Stimulated activated CD4-positive, alpha-beta T cell treated with anti-CD3 and anti-CD28 coated beads, Interleukin-2, amount 100 ng/mL, for 48 hours (primary cell): ENCODE measurements around the gene MPDU1.

Source experiments
- DNase-seq, 2 donors: peaks; one replicate each; pipeline ENCODE4 v3.0.0-alpha.2; 2020

The MPDU1 gene

GRCh38 chr17:7561028-7561575, 22.6 kb upstream of the MPDU1 start:
- peak; percentile 80 to 86 for DNase-seq

DNA sequence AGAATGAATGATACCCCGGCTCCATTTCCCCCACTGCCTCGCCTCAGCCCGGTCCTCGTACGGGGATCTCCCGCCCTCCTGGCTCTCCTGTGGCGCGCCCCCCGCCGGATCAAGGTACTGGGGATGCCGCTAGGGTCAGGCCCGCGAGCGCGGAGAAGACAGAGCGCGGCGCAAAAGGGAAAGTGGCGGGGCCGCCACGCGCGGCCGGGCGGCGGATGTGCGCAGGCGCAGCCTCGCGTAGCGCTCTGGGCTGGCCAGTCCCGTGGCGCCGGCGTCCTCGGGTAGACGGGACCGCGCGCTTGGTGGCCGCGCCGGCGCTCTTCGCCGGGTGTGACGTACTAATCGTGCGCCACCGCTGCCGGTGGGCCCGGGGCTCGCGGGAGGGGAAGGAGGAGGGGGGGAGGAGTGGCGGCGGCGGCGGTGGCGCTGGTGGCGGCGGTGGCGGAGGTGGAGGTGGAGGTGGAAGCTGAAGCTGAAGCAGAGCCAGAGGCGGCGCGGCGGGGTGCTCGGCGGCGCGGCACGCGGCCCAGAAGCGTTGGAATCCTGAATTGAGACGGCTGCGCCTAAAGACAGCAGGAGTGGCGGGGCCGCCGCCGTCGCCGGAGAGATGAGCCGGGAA, 22.0 kb upstream of the MPDU1 start, which contains the start of gene SENP3:
SENP3 (plus strand) TSS at position 331 of the 619 bp plus-strand sequence. CDS start 1,158 bp downstream, outside the sequence.
- peak; percentile 89 to 90 for DNase-seq

DNA sequence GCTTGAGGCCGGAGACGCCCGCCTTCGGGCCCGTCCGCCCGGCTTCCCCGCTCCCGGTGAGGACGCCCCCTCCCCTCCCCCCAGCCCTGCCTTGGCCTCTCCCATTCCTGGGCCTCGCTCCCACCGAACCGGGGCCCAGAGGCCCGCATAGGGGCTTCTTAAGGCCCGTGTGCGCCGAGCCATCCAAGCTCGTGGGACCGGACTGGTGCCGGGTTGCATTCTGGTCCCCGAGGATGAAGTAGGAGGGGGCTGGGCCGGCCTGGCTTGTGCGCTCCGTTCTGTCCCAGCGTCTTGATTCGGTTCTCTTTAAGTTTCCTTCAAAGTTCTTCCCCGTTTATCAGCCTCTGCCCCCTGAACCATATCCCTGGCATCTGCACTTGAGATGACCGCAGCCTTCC, 21.4 kb upstream of the MPDU1 start:
- DNase-seq = no peak

DNA sequence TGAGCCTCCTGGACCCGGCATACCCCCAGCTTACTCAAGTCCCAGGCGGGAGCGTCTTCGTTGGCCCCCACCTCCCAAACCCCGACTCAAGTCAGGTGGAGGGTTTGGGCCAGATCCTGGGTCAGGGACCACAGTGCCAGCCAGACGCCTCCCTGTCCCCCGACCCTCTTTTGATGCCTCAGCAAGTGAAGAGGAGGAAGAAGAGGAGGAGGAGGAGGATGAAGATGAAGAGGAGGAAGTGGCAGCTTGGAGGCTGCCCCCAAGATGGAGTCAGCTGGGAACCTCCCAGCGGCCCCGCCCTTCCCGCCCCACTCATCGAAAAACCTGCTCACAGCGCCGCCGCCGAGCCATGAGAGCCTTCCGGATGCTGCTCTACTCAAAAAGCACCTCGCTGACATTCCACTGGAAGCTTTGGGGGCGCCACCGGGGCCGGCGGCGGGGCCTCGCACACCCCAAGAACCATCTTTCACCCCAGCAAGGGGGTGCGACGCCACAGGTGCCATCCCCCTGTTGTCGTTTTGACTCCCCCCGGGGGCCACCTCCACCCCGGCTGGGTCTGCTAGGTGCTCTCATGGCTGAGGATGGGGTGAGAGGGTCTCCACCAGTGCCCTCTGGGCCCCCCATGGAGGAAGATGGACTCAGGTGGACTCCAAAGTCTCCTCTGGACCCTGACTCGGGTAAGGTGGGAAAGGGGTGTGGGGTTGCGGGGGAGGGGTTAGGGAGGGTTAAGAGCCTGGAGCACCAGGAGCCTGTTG, 20.4 kb upstream of the MPDU1 start:
- DNase-seq = no peak

DNA sequence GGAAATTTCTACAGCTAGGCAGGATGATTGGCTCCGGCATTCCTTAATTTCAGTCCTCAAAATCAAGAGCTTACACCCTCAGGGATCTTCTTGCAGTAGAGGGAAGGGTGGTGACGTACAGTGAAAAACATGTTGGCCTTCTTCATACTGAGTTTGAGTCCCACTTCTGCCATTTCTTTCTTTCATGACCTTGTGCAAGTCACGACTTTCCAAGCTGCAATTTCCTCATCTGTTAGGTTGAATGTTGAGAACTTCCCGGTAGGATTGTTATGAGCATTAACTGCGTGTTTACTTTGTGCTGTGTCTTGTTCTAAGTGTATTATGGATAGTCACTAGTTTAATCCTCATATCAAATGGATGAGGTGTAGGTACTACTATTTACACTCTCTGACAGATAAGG, 14.1 kb upstream of the MPDU1 start:
- DNase-seq = no peak

DNA sequence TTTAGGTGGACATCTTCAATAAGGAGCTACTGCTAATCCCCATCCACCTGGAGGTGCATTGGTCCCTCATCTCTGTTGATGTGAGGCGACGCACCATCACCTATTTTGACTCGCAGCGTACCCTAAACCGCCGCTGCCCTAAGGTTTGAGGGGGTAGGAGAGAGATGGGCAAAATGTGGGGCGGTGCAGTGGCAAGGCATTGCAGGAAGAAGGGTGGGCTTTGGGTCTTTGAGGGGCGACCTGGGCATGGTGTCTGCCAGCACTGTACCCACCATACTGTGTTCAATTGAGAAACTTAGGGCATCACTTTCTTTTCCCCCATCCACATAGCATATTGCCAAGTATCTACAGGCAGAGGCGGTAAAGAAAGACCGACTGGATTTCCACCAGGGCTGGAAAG, 13.3 kb upstream of the MPDU1 start:
- DNase-seq = no peak

GRCh38 chr17:7572338-7572587, 11.4 kb upstream of the MPDU1 start:
- no peak for DNase-seq

GRCh38 chr17:7572588-7573323, 10.9 kb upstream of the MPDU1 start:
- peak; percentile 99 to 100 for DNase-seq

DNA sequence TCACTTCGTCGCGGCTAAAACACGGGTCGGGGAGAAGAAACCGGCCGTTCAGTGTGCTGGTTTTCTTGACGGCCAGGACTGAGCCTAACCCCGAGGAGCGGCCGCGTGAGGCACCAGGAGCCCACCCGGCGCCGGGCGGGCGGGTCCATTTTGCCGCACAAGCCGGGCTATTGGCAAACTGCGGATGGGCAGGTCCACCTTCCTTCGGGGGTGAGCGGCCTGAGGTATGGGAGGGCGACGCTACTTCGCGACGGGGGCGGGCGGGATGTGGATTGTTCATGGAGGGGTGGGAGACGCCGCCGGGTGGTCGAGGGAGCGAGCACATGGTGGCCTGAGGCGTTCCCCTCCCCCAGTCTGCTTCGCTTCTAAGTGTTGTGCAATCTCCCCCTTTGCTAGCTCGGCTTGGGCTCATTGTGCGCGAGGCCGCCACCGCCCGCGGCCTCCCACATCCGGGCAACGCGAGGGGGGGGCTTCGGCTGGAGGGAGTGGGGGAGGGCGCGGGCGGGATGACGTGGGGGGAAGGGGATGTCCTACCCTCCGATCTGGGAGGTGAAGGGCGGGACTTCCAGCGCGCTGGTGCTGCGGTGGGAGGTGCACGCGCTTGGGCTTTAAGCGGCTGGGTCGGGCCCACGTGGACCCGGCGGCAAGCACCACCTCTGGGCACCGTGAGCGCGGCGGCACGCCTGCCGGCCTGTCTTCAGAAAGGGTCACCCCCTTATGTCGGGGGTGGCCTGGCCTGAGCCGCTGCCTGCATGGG, 10.2 kb upstream of the MPDU1 start:
- DNase-seq = peak; percentile 76 to 82

DNA sequence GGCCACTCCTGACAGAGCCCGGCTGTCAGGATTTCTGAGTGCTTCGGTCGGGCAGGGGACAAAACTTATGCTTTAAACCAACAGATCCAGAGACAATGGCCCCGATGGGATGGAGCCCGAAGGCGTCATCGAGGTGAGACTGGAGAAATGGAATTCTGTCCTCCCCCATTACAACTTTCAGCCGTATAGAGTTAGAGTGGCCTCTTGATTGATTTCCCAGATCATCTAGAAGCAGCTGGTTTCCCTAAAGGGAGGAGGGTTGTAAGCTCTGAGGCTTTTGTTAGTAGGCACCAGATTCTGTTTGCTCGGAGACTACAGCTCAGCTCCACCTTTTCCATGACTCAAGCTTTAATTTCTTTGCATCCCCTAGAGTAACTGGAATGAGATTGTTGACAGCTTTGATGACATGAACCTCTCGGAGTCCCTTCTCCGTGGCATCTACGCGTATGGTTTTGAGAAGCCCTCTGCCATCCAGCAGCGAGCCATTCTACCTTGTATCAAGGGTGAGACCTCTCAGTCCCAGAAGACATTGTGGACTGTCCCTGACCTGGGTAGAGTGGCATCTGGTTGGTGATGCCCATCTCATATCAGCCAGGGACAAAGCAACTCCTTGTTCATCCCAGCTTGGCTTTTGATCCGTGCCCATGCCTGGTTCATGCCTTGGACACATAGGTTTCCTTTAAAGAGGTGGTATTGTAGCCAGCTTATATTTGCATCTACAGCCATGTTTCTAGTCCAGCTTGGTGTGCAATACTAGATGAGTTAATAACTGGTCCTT, 9.3 kb upstream of the MPDU1 start:
- no peak for DNase-seq

- DNase-seq = no peak
Measured at GRCh38 chr17:7575481-7575883, 8.2 kb upstream of the MPDU1 start.

GRCh38 chr17:7575959-7576358, 7.7 kb upstream of the MPDU1 start:
- DNase-seq = no peak

DNA sequence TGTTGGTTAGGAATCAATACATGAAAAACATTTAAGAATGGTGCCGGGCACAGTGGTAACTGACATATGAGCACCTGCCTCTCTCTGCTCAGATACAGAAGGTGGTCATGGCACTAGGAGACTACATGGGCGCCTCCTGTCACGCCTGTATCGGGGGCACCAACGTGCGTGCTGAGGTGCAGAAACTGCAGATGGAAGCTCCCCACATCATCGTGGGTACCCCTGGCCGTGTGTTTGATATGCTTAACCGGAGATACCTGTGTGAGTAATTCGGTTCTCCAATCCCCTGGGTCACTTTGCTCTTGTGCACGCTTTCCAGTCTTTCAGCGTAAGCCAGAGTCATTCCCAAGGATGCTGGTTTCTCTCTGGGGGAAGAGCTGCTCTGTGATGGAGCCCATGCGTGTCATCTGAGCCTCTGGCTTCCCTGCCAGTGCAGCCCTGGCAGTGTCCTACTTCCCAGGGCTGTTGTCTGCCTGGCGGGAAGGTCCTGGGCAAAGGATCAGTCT, 7.2 kb upstream of the MPDU1 start:
- DNase-seq = no peak

GRCh38 chr17:7577327-7578199, 6.1 kb upstream of the MPDU1 start:
- DNase-seq = no peak

- peak; percentile 64 to 69 for DNase-seq
Measured at GRCh38 chr17:7579001-7579833, 4.4 kb upstream of the MPDU1 start, which contains the start of gene CD68. Gene CD68 (plus strand): TSS chr17:7579638. CDS start chr17:7579678, 40 bp downstream.

DNA sequence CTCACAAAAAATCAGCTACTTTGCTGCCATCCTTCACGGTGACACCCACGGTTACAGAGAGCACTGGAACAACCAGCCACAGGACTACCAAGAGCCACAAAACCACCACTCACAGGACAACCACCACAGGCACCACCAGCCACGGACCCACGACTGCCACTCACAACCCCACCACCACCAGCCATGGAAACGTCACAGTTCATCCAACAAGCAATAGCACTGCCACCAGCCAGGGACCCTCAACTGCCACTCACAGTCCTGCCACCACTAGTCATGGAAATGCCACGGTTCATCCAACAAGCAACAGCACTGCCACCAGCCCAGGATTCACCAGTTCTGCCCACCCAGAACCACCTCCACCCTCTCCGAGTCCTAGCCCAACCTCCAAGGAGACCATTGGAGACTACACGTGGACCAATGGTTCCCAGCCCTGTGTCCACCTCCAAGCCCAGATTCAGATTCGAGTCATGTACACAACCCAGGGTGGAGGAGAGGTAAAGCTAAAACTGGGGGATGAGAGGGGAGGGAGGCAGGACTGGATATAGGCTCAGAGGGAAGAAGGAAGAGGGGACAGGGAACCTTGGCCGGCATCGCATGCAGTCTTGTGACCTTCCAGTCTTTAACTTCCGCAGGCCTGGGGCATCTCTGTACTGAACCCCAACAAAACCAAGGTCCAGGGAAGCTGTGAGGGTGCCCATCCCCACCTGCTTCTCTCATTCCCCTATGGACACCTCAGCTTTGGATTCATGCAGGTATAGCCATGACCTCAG, 3.6 kb upstream of the MPDU1 start:
- DNase-seq = no peak

DNA sequence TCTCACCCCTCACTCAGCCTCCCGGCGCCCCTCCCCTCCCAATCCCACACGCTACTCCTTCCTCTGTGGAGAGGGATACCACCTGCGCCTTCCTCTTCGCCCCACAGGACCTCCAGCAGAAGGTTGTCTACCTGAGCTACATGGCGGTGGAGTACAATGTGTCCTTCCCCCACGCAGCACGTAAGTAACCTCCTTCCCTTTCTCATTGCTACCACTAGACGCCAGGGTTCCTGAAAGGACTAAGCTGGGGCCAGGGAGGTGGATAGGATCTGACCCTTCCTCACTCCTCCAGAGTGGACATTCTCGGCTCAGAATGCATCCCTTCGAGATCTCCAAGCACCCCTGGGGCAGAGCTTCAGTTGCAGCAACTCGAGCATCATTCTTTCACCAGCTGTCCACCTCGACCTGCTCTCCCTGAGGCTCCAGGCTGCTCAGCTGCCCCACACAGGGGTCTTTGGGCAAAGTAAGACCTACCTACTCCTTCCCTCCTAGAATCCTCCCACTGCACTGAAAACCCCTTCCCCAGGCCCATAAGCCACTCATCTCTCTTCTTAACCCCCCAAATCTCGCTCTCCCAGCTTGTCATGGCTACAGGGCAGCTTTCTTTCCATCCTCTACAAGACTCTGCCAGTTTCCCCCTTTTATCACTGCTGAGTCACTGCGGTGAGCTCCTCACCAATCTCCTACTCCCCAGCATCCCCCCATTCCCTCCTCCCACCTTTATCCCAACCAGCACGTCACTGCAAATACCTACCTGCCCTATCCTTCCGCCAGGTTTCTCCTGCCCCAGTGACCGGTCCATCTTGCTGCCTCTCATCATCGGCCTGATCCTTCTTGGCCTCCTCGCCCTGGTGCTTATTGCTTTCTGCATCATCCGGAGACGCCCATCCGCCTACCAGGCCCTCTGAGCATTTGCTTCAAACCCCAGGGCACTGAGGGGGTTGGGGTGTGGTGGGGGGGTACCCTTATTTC, 2.8 kb upstream of the MPDU1 start:
- no peak for DNase-seq
